Karpas-422 (cell line): ENCODE results near the gene LHFPL6. TPM values are rescaled to one million over a fixed set of nuclear protein-coding genes. Genes with fewer than 3 reads are reported as not detected.

Source experiments
- DNase-seq: peaks from one replicate; pipeline ENCODE4 v3.0.0-alpha.2; 2015
- H2AFZ ChIP-seq: fragments of 200-600 bp; sonication (generic); 2 replicates; pipeline ENCODE4 v1.6.1; 2014; ENCODE audit warnings: antibody characterized with exemption, low read length, mixed read lengths
- H3K27ac ChIP-seq: fragments of 200-600 bp; sonication (generic); 2 replicates; pipeline ENCODE4 v1.5.1; 2014; ENCODE audit warnings: mild to moderate bottlenecking, low read length, moderate library complexity
- H3K27me3 ChIP-seq: fragments of 200-600 bp; sonication (generic); 2 replicates; pipeline ENCODE4 v1.6.1; 2014; ENCODE audit warnings: low read length, mixed read lengths
- H3K36me3 ChIP-seq: fragments of 200-600 bp; sonication (generic); 2 replicates; pipeline ENCODE4 v1.6.1; 2014; ENCODE audit warnings: low read length, mixed read lengths; ENCODE audit not compliant: insufficient read depth
- H3K4me1 ChIP-seq: fragments of 200-600 bp; sonication (generic); 2 replicates; pipeline ENCODE4 v1.6.1; 2014; ENCODE audit warnings: mild to moderate bottlenecking, low read length, mixed read lengths
- H3K4me2 ChIP-seq: fragments of 200-600 bp; sonication (generic); 2 replicates; pipeline ENCODE4 v1.6.1; 2014; ENCODE audit warnings: low read length, low read depth, mild to moderate bottlenecking; ENCODE audit not compliant: poor library complexity, severe bottlenecking
- H3K4me3 ChIP-seq: fragments of 200-600 bp; sonication (generic); 2 replicates; pipeline ENCODE4 v1.5.1; 2014; ENCODE audit warnings: mild to moderate bottlenecking, antibody characterized with exemption, low read length, mixed read lengths
- H3K79me2 ChIP-seq: fragments of 200-600 bp; sonication (generic); 2 replicates; pipeline ENCODE4 v1.6.1; 2014; ENCODE audit warnings: mild to moderate bottlenecking, low read length, mixed read lengths
- H3K9ac ChIP-seq: fragments of 200-600 bp; sonication (generic); 2 replicates; pipeline ENCODE4 v1.6.0; 2014; ENCODE audit warnings: low read length
- H3K9me2 ChIP-seq: fragments of 200-600 bp; sonication (generic), shearing (Covaris generic); replicated peaks from 2 replicates; pipeline ENCODE4 v1.6.0; 2014; ENCODE audit warnings: mild to moderate bottlenecking, low read length, moderate library complexity; ENCODE audit not compliant: insufficient read depth
- H3K9me3 ChIP-seq: fragments of 300-700, 200-600 bp; sonication (generic); 2 replicates; pipeline ENCODE4 v1.6.1; 2014; ENCODE audit warnings: low read length, mixed read lengths
- H4K20me1 ChIP-seq: fragments of 200-600 bp; sonication (generic); 2 replicates; pipeline ENCODE4 v1.6.1; 2014; ENCODE audit warnings: mild to moderate bottlenecking, antibody characterized with exemption, low read length, low read depth; ENCODE audit not compliant: insufficient read depth
- total RNA-seq: library from RNA; depleted of rRNA; stranded (reverse); fragments of >200 nt; shearing (Covaris generic); gene quantifications from 2 replicates; pipeline ENCODE4 v1.2.3, GENCODE V29; 2014; ENCODE audit warnings: low replicate concordance

Gene LHFPL6
- total RNA-seq, 1 experiment from 2014 or later: not detected

GRCh38 chr13:39365879-39366278, 237.1 kb downstream of the LHFPL6 start:
- H4K20me1 ChIP-seq: no peaks in the 10 kb centered on the region
- no peak overlapping the region for H3K9ac ChIP-seq
- H3K27me3 ChIP-seq: no peaks in the 10 kb centered on the region
- H3K27ac ChIP-seq: no peak overlapping the region
- H3K79me2 ChIP-seq: no peaks in the 10 kb centered on the region
- H3K4me2 ChIP-seq: no peak overlapping the region
- no peak overlapping the region for H2AFZ ChIP-seq
- H3K4me1 ChIP-seq: no peaks in the 10 kb centered on the region
- H3K9me2 ChIP-seq: no peaks in the 10 kb centered on the region
- no peak for DNase-seq
- H3K9me3 ChIP-seq: no peaks in the 10 kb centered on the region
- H3K4me3 ChIP-seq: no peak overlapping the region
- H3K36me3 ChIP-seq: no peaks in the 10 kb centered on the region

- H3K27me3 ChIP-seq: no peaks in the 10 kb centered on the region
- no peaks in the 10 kb centered on the region for H3K9me2 ChIP-seq
- H3K36me3 ChIP-seq: no peaks in the 10 kb centered on the region
- no peaks in the 10 kb centered on the region for H4K20me1 ChIP-seq
- no peak overlapping the region for H3K4me3 ChIP-seq
- H3K27ac ChIP-seq: no peak overlapping the region
- no peaks in the 10 kb centered on the region for H3K4me1 ChIP-seq
- no peaks in the 10 kb centered on the region for H3K9me3 ChIP-seq
- H2AFZ ChIP-seq: no peak overlapping the region
- no peaks in the 10 kb centered on the region for H3K79me2 ChIP-seq
- no peak overlapping the region for H3K9ac ChIP-seq
- no peak overlapping the region for H3K4me2 ChIP-seq
- DNase-seq: no peak
Observed at GRCh38 chr13:39364947-39365468, 238.0 kb downstream of the LHFPL6 start.

- H3K36me3 ChIP-seq: no peaks in the 10 kb centered on the region
- DNase-seq: no peak
- H3K9me3 ChIP-seq: no peaks in the 10 kb centered on the region
- no peaks in the 10 kb centered on the region for H3K4me1 ChIP-seq
- H3K27ac ChIP-seq: no peak overlapping the region
- H3K9me2 ChIP-seq: no peaks in the 10 kb centered on the region
- no peaks in the 10 kb centered on the region for H3K79me2 ChIP-seq
- H3K4me3 ChIP-seq: no peak overlapping the region
- H2AFZ ChIP-seq: no peak overlapping the region
- no peak overlapping the region for H3K9ac ChIP-seq
- no peak overlapping the region for H3K4me2 ChIP-seq
- no peaks in the 10 kb centered on the region for H3K27me3 ChIP-seq
- no peaks in the 10 kb centered on the region for H4K20me1 ChIP-seq
Observed at GRCh38 chr13:39363382-39363772, 239.6 kb downstream of the LHFPL6 start.

- Histone ChIP-seq H3K4me2 (no peak overlapping the region), H3K9me3 (no peaks in the 10 kb centered on the region), H3K79me2 (no peaks in the 10 kb centered on the region), H3K4me1 (no peaks in the 10 kb centered on the region), H3K27me3 (no peaks in the 10 kb centered on the region), H3K9ac (no peak overlapping the region), H3K4me3 (no peak overlapping the region), H3K27ac (no peak overlapping the region), H3K36me3 (no peaks in the 10 kb centered on the region), H2AFZ (no peak overlapping the region), H3K9me2 (no peaks in the 10 kb centered on the region), H4K20me1 (no peaks in the 10 kb centered on the region)
- no peak for DNase-seq
Observed at GRCh38 chr13:39362652-39363381, 240.2 kb downstream of the LHFPL6 start.

GRCh38 chr13:39353988-39354387, 249.0 kb downstream of the LHFPL6 start:
- no peaks in the 10 kb centered on the region for H3K9me3 ChIP-seq
- H3K27ac ChIP-seq: no peak overlapping the region
- no peaks in the 10 kb centered on the region for H3K36me3 ChIP-seq
- no peak overlapping the region for H3K4me3 ChIP-seq
- H3K27me3 ChIP-seq: no peaks in the 10 kb centered on the region
- no peak overlapping the region for H2AFZ ChIP-seq
- no peak overlapping the region for H3K4me2 ChIP-seq
- DNase-seq: no peak
- no peaks in the 10 kb centered on the region for H3K4me1 ChIP-seq
- no peaks in the 10 kb centered on the region for H4K20me1 ChIP-seq
- no peaks in the 10 kb centered on the region for H3K9me2 ChIP-seq
- H3K9ac ChIP-seq: no peak overlapping the region
- no peaks in the 10 kb centered on the region for H3K79me2 ChIP-seq

- H3K9ac ChIP-seq: no peak overlapping the region
- H3K9me3 ChIP-seq: no peaks in the 10 kb centered on the region
- H3K79me2 ChIP-seq: no peaks in the 10 kb centered on the region
- H3K36me3 ChIP-seq: no peaks in the 10 kb centered on the region
- no peak overlapping the region for H3K4me2 ChIP-seq
- H3K4me3 ChIP-seq: no peak overlapping the region
- H4K20me1 ChIP-seq: no peaks in the 10 kb centered on the region
- no peaks in the 10 kb centered on the region for H3K4me1 ChIP-seq
- DNase-seq: no peak
- H3K9me2 ChIP-seq: no peaks in the 10 kb centered on the region
- H3K27ac ChIP-seq: no peak overlapping the region
- no peaks in the 10 kb centered on the region for H3K27me3 ChIP-seq
- H2AFZ ChIP-seq: no peak overlapping the region
Observed at GRCh38 chr13:39350461-39350881, 252.5 kb downstream of the LHFPL6 start.

- H3K4me1 ChIP-seq: no peaks in the 10 kb centered on the region
- no peaks in the 10 kb centered on the region for H3K9me3 ChIP-seq
- H3K9ac ChIP-seq: no peak overlapping the region
- H3K36me3 ChIP-seq: no peaks in the 10 kb centered on the region
- no peak overlapping the region for H3K27ac ChIP-seq
- no peaks in the 10 kb centered on the region for H3K27me3 ChIP-seq
- H3K4me3 ChIP-seq: no peak overlapping the region
- H3K4me2 ChIP-seq: no peak overlapping the region
- no peaks in the 10 kb centered on the region for H3K9me2 ChIP-seq
- no peak overlapping the region for H2AFZ ChIP-seq
- H4K20me1 ChIP-seq: no peaks in the 10 kb centered on the region
- no peaks in the 10 kb centered on the region for H3K79me2 ChIP-seq
- DNase-seq: no peak
Observed at GRCh38 chr13:39349391-39349960, 253.5 kb downstream of the LHFPL6 start.

GRCh38 chr13:39347926-39348901, 254.8 kb downstream of the LHFPL6 start:
- Histone ChIP-seq H2AFZ (no peak overlapping the region), H3K36me3 (no peaks in the 10 kb centered on the region), H3K4me2 (no peak overlapping the region), H3K9me3 (no peaks in the 10 kb centered on the region), H3K27me3 (no peaks in the 10 kb centered on the region), H3K27ac (no peak overlapping the region), H3K9me2 (no peaks in the 10 kb centered on the region), H4K20me1 (no peaks in the 10 kb centered on the region), H3K4me1 (no peaks in the 10 kb centered on the region), H3K9ac (no peak overlapping the region), H3K4me3 (no peak overlapping the region), H3K79me2 (no peaks in the 10 kb centered on the region)
- no peak for DNase-seq
